HEK293 (cell line): ENCODE measurements around the gene KRABD2.

ENCODE experiments used
- MYNN ChIP-seq: fragments of 450-650 bp; formaldehyde crosslinking; IDR thresholded peaks from 2 replicates; pipeline ENCODE4 v1.5.1; 2016; ENCODE audit warnings: missing biosample characterization, missing genetic modification characterization, borderline replicate concordance
- ZBTB1 ChIP-seq: fragments of 450-650 bp; formaldehyde crosslinking; IDR thresholded peaks from 2 replicates; pipeline ENCODE4 v1.5.1; 2016; ENCODE audit warnings: missing biosample characterization, missing genetic modification characterization
- ZBTB21 ChIP-seq: fragments of 450-650 bp; formaldehyde crosslinking; IDR thresholded peaks from 2 replicates; pipeline ENCODE4 v1.5.1; 2017; ENCODE audit warnings: missing biosample characterization, missing genetic modification characterization
- ZBTB7A ChIP-seq: fragments of 450-650 bp; formaldehyde crosslinking; IDR thresholded peaks from 2 replicates; pipeline ENCODE4 v1.5.1; 2016; ENCODE audit warnings: low read depth, missing biosample characterization, missing genetic modification characterization
- ZBTB8A ChIP-seq: fragments of 450-650 bp; formaldehyde crosslinking; IDR thresholded peaks from 2 replicates; pipeline ENCODE4 v1.5.1; 2016; ENCODE audit warnings: missing biosample characterization, missing genetic modification characterization
- ZNF146 ChIP-seq: fragments of 450-650 bp; formaldehyde crosslinking; IDR thresholded peaks from 2 replicates; pipeline ENCODE4 v1.5.1; 2016; ENCODE audit warnings: missing biosample characterization, missing genetic modification characterization
- ZNF302 ChIP-seq: fragments of 450-650 bp; formaldehyde crosslinking; IDR thresholded peaks from 2 replicates; pipeline ENCODE4 v1.5.1; 2016; ENCODE audit warnings: missing biosample characterization, missing genetic modification characterization, low read depth
- TF ChIP-seq, protein P1 (sequence below): fragments of 450-650 bp; formaldehyde crosslinking; IDR thresholded peaks from 2 replicates; pipeline ENCODE4 v1.5.1; 2017; ENCODE audit warnings: missing biosample characterization, missing genetic modification characterization
- TF ChIP-seq, protein P2 (sequence below): fragments of 450-650 bp; formaldehyde crosslinking; IDR thresholded peaks from 2 replicates; pipeline ENCODE4 v1.5.1; 2016; ENCODE audit warnings: missing biosample characterization, missing genetic modification characterization, borderline replicate concordance
- TF ChIP-seq, protein P3 (sequence below): fragments of 450-650 bp; formaldehyde crosslinking; IDR thresholded peaks from 2 replicates; pipeline ENCODE4 v1.5.1; 2017; ENCODE audit warnings: missing biosample characterization, mild to moderate bottlenecking, missing genetic modification characterization, moderate library complexity
- TF ChIP-seq, protein P4 (sequence below): fragments of 450-650 bp; formaldehyde crosslinking; IDR thresholded peaks from 2 replicates; pipeline ENCODE4 v1.5.1; 2016; ENCODE audit warnings: missing biosample characterization, missing genetic modification characterization
- TF ChIP-seq, protein P5 (sequence below): fragments of 450-650 bp; formaldehyde crosslinking; IDR thresholded peaks from 2 replicates; pipeline ENCODE4 v1.5.1; 2016; ENCODE audit warnings: missing biosample characterization, missing genetic modification characterization
- TF ChIP-seq, protein P6 (sequence below): fragments of 450-650 bp; formaldehyde crosslinking; IDR thresholded peaks from 2 replicates; pipeline ENCODE4 v1.5.1; 2016; ENCODE audit warnings: missing biosample characterization, missing genetic modification characterization
- TF ChIP-seq, protein P7 (sequence below): fragments of 450-650 bp; formaldehyde crosslinking; IDR thresholded peaks from 2 replicates; pipeline ENCODE4 v1.5.1; 2016; ENCODE audit warnings: missing biosample characterization, missing genetic modification characterization
- TF ChIP-seq, protein P8 (sequence below): fragments of 450-650 bp; formaldehyde crosslinking; IDR thresholded peaks from 2 replicates; pipeline ENCODE4 v1.5.1; 2017; ENCODE audit warnings: missing biosample characterization, missing genetic modification characterization
- TF ChIP-seq, protein P9 (sequence below): fragments of 450-650 bp; formaldehyde crosslinking; IDR thresholded peaks from 2 replicates; pipeline ENCODE4 v1.5.1; 2017; ENCODE audit warnings: missing biosample characterization, missing genetic modification characterization
- TF ChIP-seq, protein P10 (sequence below): fragments of 450-650 bp; formaldehyde crosslinking; IDR thresholded peaks from 2 replicates; pipeline ENCODE4 v1.5.1; 2016; ENCODE audit warnings: missing biosample characterization, missing genetic modification characterization

Gene KRABD2

DNA sequence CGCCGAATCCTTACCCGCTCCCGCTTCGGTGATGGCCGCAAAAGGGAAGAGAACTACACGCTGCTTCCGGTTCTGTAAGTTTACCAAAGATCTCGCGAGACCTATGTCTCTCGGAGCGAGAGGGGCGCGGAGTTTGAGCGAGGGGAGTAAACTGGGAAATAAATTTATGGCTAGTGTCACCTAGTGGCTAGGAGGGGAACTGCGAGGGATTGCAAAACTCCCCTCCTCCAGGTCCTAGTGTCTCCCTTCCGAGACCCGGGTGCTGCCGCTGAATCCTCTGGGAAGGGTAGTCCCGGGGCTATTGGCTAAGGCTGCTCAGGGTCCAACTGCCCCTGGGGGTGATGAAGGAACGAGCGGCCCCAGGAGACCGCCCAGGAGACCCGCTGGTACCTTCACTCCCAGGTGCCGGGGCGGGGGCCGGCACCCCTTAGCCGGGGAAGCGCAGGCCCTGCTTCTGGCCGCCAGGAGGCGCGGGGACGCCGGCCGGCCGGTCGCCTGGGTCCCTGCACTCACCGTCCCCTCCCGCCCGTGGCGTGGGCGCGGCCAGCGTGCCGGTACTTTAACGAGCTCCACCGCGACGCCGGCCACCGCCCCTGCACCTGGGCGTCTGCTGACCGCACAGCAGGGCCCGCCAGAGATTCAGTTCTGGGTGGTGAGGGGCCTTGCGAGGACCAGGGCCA, 6.8 kb upstream of the KRABD2 start, which contains the start of gene RPL26 (continued):
- TF ChIP-seq, protein P1, sequence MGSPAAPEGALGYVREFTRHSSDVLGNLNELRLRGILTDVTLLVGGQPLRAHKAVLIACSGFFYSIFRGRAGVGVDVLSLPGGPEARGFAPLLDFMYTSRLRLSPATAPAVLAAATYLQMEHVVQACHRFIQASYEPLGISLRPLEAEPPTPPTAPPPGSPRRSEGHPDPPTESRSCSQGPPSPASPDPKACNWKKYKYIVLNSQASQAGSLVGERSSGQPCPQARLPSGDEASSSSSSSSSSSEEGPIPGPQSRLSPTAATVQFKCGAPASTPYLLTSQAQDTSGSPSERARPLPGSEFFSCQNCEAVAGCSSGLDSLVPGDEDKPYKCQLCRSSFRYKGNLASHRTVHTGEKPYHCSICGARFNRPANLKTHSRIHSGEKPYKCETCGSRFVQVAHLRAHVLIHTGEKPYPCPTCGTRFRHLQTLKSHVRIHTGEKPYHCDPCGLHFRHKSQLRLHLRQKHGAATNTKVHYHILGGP (tag by site-specific recombination), result no peak
- TF ChIP-seq, protein P2, sequence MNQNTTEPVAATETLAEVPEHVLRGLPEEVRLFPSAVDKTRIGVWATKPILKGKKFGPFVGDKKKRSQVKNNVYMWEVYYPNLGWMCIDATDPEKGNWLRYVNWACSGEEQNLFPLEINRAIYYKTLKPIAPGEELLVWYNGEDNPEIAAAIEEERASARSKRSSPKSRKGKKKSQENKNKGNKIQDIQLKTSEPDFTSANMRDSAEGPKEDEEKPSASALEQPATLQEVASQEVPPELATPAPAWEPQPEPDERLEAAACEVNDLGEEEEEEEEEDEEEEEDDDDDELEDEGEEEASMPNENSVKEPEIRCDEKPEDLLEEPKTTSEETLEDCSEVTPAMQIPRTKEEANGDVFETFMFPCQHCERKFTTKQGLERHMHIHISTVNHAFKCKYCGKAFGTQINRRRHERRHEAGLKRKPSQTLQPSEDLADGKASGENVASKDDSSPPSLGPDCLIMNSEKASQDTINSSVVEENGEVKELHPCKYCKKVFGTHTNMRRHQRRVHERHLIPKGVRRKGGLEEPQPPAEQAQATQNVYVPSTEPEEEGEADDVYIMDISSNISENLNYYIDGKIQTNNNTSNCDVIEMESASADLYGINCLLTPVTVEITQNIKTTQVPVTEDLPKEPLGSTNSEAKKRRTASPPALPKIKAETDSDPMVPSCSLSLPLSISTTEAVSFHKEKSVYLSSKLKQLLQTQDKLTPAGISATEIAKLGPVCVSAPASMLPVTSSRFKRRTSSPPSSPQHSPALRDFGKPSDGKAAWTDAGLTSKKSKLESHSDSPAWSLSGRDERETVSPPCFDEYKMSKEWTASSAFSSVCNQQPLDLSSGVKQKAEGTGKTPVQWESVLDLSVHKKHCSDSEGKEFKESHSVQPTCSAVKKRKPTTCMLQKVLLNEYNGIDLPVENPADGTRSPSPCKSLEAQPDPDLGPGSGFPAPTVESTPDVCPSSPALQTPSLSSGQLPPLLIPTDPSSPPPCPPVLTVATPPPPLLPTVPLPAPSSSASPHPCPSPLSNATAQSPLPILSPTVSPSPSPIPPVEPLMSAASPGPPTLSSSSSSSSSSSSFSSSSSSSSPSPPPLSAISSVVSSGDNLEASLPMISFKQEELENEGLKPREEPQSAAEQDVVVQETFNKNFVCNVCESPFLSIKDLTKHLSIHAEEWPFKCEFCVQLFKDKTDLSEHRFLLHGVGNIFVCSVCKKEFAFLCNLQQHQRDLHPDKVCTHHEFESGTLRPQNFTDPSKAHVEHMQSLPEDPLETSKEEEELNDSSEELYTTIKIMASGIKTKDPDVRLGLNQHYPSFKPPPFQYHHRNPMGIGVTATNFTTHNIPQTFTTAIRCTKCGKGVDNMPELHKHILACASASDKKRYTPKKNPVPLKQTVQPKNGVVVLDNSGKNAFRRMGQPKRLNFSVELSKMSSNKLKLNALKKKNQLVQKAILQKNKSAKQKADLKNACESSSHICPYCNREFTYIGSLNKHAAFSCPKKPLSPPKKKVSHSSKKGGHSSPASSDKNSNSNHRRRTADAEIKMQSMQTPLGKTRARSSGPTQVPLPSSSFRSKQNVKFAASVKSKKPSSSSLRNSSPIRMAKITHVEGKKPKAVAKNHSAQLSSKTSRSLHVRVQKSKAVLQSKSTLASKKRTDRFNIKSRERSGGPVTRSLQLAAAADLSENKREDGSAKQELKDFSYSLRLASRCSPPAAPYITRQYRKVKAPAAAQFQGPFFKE (tag by site-specific recombination), result no peak
- TF ChIP-seq, protein P3, sequence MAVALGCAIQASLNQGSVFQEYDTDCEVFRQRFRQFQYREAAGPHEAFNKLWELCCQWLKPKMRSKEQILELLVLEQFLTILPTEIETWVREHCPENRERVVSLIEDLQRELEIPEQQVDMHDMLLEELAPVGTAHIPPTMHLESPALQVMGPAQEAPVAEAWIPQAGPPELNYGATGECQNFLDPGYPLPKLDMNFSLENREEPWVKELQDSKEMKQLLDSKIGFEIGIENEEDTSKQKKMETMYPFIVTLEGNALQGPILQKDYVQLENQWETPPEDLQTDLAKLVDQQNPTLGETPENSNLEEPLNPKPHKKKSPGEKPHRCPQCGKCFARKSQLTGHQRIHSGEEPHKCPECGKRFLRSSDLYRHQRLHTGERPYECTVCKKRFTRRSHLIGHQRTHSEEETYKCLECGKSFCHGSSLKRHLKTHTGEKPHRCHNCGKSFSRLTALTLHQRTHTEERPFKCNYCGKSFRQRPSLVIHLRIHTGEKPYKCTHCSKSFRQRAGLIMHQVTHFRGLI (tag by site-specific recombination), result 0 out of 2 replicates have a peak, but pooled peaks have one; percentile 62
- TF ChIP-seq, protein P4, sequence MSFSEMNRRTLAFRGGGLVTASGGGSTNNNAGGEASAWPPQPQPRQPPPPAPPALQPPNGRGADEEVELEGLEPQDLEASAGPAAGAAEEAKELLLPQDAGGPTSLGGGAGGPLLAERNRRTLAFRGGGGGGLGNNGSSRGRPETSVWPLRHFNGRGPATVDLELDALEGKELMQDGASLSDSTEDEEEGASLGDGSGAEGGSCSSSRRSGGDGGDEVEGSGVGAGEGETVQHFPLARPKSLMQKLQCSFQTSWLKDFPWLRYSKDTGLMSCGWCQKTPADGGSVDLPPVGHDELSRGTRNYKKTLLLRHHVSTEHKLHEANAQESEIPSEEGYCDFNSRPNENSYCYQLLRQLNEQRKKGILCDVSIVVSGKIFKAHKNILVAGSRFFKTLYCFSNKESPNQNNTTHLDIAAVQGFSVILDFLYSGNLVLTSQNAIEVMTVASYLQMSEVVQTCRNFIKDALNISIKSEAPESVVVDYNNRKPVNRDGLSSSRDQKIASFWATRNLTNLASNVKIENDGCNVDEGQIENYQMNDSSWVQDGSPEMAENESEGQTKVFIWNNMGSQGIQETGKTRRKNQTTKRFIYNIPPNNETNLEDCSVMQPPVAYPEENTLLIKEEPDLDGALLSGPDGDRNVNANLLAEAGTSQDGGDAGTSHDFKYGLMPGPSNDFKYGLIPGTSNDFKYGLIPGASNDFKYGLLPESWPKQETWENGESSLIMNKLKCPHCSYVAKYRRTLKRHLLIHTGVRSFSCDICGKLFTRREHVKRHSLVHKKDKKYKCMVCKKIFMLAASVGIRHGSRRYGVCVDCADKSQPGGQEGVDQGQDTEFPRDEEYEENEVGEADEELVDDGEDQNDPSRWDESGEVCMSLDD (tag by site-specific recombination), result peak; percentile 77
- TF ChIP-seq MYNN (tag by site-specific recombination) (0 out of 2 replicates have a peak, but pooled peaks have one; percentile 22), ZBTB1 (tag by site-specific recombination) (no peak), ZBTB8A (peak; percentile 54), ZNF302 (no peak), ZBTB21 (peak; percentile 74), ZBTB7A (no peak; the same call in 1 of the 2 replicates), ZNF146 (tag by site-specific recombination) (no peak; the same call in 1 of the 2 replicates)
- TF ChIP-seq, protein P5, sequence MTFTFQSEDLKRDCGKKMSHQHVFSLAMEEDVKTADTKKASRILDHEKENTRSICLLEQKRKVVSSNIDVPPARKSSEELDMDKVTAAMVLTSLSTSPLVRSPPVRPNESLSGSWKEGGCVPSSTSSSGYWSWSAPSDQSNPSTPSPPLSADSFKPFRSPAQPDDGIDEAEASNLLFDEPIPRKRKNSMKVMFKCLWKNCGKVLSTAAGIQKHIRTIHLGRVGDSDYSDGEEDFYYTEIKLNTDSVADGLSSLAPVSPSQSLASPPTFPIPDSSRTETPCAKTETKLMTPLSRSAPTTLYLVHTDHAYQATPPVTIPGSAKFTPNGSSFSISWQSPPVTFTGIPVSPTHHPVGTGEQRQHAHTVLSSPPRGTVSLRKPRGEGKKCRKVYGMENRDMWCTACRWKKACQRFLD (tag by site-specific recombination), result peak; percentile 63; the same call in 1 of the 2 replicates
- TF ChIP-seq, protein P6, sequence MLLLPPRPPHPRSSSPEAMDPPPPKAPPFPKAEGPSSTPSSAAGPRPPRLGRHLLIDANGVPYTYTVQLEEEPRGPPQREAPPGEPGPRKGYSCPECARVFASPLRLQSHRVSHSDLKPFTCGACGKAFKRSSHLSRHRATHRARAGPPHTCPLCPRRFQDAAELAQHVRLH, result peak; percentile 79
- TF ChIP-seq, protein P7, sequence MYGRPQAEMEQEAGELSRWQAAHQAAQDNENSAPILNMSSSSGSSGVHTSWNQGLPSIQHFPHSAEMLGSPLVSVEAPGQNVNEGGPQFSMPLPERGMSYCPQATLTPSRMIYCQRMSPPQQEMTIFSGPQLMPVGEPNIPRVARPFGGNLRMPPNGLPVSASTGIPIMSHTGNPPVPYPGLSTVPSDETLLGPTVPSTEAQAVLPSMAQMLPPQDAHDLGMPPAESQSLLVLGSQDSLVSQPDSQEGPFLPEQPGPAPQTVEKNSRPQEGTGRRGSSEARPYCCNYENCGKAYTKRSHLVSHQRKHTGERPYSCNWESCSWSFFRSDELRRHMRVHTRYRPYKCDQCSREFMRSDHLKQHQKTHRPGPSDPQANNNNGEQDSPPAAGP (tag by site-specific recombination), result no peak
- TF ChIP-seq, protein P8, sequence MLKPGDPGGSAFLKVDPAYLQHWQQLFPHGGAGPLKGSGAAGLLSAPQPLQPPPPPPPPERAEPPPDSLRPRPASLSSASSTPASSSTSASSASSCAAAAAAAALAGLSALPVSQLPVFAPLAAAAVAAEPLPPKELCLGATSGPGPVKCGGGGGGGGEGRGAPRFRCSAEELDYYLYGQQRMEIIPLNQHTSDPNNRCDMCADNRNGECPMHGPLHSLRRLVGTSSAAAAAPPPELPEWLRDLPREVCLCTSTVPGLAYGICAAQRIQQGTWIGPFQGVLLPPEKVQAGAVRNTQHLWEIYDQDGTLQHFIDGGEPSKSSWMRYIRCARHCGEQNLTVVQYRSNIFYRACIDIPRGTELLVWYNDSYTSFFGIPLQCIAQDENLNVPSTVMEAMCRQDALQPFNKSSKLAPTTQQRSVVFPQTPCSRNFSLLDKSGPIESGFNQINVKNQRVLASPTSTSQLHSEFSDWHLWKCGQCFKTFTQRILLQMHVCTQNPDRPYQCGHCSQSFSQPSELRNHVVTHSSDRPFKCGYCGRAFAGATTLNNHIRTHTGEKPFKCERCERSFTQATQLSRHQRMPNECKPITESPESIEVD (tag by site-specific recombination), result no peak
- TF ChIP-seq, protein P9, sequence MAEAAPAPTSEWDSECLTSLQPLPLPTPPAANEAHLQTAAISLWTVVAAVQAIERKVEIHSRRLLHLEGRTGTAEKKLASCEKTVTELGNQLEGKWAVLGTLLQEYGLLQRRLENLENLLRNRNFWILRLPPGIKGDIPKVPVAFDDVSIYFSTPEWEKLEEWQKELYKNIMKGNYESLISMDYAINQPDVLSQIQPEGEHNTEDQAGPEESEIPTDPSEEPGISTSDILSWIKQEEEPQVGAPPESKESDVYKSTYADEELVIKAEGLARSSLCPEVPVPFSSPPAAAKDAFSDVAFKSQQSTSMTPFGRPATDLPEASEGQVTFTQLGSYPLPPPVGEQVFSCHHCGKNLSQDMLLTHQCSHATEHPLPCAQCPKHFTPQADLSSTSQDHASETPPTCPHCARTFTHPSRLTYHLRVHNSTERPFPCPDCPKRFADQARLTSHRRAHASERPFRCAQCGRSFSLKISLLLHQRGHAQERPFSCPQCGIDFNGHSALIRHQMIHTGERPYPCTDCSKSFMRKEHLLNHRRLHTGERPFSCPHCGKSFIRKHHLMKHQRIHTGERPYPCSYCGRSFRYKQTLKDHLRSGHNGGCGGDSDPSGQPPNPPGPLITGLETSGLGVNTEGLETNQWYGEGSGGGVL (tag by site-specific recombination), result no peak
- TF ChIP-seq, protein P10, sequence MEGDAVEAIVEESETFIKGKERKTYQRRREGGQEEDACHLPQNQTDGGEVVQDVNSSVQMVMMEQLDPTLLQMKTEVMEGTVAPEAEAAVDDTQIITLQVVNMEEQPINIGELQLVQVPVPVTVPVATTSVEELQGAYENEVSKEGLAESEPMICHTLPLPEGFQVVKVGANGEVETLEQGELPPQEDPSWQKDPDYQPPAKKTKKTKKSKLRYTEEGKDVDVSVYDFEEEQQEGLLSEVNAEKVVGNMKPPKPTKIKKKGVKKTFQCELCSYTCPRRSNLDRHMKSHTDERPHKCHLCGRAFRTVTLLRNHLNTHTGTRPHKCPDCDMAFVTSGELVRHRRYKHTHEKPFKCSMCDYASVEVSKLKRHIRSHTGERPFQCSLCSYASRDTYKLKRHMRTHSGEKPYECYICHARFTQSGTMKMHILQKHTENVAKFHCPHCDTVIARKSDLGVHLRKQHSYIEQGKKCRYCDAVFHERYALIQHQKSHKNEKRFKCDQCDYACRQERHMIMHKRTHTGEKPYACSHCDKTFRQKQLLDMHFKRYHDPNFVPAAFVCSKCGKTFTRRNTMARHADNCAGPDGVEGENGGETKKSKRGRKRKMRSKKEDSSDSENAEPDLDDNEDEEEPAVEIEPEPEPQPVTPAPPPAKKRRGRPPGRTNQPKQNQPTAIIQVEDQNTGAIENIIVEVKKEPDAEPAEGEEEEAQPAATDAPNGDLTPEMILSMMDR, result peak; percentile 98
